Limb (tissue), 2 donors: Measurements from ENCODE around the gene CMPK1.
A peak's percentile ranks its signal among the peaks of the same experiment; 100 is the strongest.

Experiments used
- DNase-seq, 2 donors: peaks; one replicate each; pipeline ENCODE4 v3.0.0-alpha.2; 2016; ENCODE audit errors: extremely low spot score in 2 of 2

Gene CMPK1

DNA sequence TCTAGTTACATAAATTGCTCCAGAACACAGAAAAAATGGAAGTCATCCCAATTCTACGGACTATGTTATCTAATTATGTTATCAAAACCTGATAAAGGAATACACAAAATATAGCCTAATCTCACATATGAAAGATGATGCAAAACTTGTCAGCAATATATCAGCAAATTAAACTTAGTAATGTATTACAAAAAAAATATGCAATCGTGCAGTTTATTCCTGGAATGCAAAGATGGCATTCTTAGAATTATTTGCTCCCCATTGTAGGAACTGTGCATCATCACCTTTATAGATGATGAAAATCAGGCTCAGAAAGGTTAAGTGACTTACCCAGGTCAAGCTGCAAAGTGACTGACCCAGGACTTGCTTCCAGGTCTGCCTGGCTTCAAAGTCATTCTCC lies 90.3 kb downstream of the CMPK1 start:
- no peak for DNase-seq

DNA sequence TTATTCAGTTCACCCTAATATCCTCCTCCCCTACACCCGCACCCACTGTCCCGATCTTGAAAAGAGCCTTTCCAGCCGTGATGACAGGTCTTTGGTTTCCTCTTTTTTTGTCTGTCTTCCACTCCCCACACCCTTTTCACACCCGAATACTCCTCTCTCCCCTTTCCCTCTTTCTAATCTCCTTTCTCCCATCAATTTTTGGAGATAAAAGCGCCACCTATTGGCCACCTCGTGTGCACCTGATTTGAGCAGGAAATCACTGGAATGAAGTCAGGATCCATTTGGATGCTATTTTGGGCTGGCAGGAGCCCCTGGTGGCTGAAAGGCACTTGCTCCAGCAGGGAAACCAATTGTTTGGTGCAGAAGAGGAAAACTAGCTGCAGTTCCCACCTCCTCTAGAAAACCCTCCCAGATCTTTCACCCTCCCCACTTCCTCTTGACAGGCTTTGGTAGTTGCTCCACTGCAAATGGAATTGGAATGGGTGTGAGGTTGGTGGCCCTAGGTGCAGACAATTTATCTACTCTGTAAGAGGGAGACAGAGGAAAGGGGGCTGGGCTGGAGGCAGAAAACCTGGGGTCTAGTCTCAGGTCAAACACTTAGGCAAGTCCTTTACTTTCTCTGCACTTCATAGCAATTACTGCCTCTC lies 90.9 kb downstream of the CMPK1 start:
- DNase-seq = peak; percentile 20 to 55
